Measurements from ENCODE around the gene RANBP3L.

DNA sequence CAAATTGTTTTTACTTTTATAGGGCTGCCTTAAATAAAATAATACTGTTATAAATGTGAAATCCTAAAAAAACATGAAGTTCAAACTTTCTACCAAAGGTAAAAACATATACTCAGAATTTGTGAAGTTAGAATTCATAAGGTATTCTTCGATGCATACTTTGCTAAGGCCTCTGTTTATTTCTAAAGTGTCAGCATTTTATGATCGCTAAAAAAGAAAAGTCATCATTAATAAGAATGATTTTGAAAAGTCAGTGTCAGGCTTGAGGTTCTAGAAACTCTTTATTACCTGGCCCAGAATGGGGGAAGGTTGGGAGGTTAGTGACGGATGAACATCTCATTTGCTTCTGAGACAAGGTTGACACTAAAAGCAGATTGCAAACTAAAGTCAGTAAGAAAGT lies 33.8 kb downstream of the RANBP3L start:
- no peak for TF ChIP-seq CTCF (IDR thresholded peaks at IDR 0.05)
- no peak for TF ChIP-seq POLR2A (IDR thresholded peaks at IDR 0.05)
